ENCODE data around the gene KIF26B.
"Not testable (repeated sequence)": the region's sequence is repeated elsewhere in the genome, so short reads cannot be mapped to it uniquely, and the experiment has no call there.

KIF26B gene

GRCh38 chr1:245718951-245719350 lies 564.2 kb downstream of the KIF26B start:
- DNase-seq: no peak

GRCh38 chr1:245721488-245721887 lies 566.7 kb downstream of the KIF26B start:
- no peak for DNase-seq

- not testable (repeated sequence) for DNase-seq
Observed at GRCh38 chr1:245728035-245728434, 573.2 kb downstream of the KIF26B start.

GRCh38 chr1:245730801-245731200 lies 576.0 kb downstream of the KIF26B start:
- DNase-seq: no peak

- DNase-seq: not testable (repeated sequence)
Observed at GRCh38 chr1:245740336-245740735, 585.6 kb downstream of the KIF26B start.

GRCh38 chr1:245742896-245743295 lies 588.1 kb downstream of the KIF26B start:
- DNase-seq: no peak

GRCh38 chr1:245748240-245748639 lies 593.5 kb downstream of the KIF26B start:
- DNase-seq: no peak

GRCh38 chr1:245748646-245749045 lies 593.9 kb downstream of the KIF26B start:
- no peak for DNase-seq

- no peak for DNase-seq
Observed at GRCh38 chr1:245749053-245749452, 594.3 kb downstream of the KIF26B start.

- DNase-seq: no peak
Observed at GRCh38 chr1:245750261-245750660, 595.5 kb downstream of the KIF26B start.

- DNase-seq: no peak
Observed at GRCh38 chr1:245751116-245751515, 596.3 kb downstream of the KIF26B start.

GRCh38 chr1:245751726-245752470 lies 597.1 kb downstream of the KIF26B start:
- DNase-seq: no peak

GRCh38 chr1:245752561-245752960 lies 597.8 kb downstream of the KIF26B start:
- no peak for DNase-seq

GRCh38 chr1:245753807-245754206 lies 599.0 kb downstream of the KIF26B start:
- DNase-seq: no peak

GRCh38 chr1:245754463-245754961 lies 599.7 kb downstream of the KIF26B start:
- no peak for DNase-seq
